ENCODE data around the gene SLC25A21.

The SLC25A21 gene

DNA sequence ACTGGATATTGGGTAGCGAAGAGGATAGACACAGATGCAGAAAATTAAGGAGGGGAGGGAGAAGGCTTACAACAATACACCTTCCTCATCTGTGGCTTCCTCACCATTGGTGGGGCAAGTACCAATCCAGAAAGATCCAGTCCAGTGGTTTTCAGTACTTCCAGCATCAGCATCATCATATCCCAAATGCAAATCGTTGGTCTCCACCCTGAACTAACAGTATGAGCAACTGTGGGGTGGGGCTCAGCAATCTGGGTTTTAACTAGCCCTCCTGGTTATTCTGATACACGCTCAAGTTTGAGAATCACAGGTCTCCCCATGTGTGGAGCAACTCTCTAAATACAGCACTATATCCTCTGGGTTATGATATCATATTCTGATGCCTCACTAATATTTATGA, 317.0 kb downstream of the SLC25A21 start:
- TF ChIP-seq, protein P1, sequence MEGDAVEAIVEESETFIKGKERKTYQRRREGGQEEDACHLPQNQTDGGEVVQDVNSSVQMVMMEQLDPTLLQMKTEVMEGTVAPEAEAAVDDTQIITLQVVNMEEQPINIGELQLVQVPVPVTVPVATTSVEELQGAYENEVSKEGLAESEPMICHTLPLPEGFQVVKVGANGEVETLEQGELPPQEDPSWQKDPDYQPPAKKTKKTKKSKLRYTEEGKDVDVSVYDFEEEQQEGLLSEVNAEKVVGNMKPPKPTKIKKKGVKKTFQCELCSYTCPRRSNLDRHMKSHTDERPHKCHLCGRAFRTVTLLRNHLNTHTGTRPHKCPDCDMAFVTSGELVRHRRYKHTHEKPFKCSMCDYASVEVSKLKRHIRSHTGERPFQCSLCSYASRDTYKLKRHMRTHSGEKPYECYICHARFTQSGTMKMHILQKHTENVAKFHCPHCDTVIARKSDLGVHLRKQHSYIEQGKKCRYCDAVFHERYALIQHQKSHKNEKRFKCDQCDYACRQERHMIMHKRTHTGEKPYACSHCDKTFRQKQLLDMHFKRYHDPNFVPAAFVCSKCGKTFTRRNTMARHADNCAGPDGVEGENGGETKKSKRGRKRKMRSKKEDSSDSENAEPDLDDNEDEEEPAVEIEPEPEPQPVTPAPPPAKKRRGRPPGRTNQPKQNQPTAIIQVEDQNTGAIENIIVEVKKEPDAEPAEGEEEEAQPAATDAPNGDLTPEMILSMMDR (IDR thresholded peaks at IDR 0.05; ENCODE audit: low read depth, low read length) = no peak

DNA sequence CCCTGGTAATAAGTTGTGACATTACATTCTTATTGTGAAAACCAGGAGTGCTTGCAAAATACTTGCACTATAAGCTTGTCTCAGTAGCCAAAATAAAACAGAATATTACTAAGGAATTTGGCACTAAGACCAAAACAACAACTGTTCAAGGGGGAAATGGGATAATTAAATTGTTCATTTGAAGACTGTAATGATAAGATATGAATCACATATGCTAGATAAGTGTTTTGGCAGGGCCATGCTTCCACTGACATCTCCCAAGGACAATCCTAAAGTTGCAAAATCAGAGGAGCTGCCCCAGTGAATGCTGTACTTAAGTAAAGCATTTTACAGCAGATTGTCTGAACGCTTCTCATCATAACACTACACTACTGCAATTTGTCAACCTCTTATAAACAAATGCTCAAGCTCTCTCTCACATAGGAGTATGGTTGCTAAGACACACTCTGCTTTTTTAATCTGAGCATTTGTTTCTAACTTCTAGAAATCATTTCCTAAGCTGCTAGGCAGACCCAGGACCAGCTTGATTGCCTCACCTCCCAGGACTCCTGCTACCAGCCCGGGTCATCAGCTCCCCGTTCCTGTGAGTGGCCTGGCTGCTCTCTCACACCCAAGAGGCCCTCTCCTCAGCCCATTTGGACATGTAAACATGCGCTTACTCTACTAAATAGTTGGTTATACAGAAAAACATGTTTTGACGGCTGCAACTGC, 319.3 kb downstream of the SLC25A21 start:
- DNase-seq (ENCODE audit: extremely low read depth, low read depth) = peak; percentile 84

More for the DNA sequence above, 317.0 kb downstream of the SLC25A21 start:
- no peak for DNase-seq (ENCODE audit: extremely low read depth, low read depth)

DNA sequence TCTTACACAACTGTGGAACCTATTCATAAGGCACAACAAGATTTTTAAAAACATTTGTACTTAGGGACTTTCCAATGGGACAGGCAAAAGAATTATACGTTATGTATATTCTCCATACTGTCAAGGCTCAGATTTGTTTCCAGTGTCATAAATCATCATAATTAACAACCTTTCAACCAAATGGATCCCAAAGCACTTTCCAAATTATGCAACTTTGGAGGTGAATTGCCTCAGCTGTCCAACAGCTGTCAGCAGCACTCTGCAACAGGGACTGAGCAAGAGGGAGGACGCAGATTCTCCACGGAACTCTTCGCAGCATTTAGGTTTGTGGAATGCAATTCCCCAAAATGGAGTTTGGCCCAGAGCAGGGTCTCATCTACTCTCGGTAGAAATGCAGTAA, 324.2 kb downstream of the SLC25A21 start:
- no peak for DNase-seq (ENCODE audit: extremely low read depth, low read depth)
- TF ChIP-seq, protein P1 (IDR thresholded peaks at IDR 0.05; ENCODE audit: low read depth, low read length) = no peak

More for the DNA sequence above, 319.3 kb downstream of the SLC25A21 start:
- TF ChIP-seq, protein P1 (IDR thresholded peaks at IDR 0.05; ENCODE audit: low read depth, low read length) = no peak

DNA sequence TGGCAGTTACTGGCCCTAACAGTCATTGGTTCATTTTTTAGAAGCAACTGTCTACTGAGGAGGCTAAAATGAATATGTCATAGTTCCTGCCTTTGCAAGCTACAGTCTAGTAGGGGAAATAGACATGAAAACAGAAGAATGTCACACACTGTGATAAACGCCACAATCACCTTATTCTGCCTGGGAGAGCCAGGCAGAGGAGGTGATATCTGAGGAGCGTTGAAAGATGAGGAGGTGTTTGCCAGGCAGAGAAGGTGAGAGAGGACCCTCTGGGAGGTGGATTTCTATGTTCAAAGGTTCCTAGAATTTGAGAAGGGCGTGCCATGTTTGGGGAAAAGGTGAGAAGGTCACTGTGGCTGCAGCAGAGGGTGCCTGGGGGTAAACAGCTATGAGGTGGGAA, 325.0 kb downstream of the SLC25A21 start:
- DNase-seq (ENCODE audit: extremely low read depth, low read depth) = no peak

DNA sequence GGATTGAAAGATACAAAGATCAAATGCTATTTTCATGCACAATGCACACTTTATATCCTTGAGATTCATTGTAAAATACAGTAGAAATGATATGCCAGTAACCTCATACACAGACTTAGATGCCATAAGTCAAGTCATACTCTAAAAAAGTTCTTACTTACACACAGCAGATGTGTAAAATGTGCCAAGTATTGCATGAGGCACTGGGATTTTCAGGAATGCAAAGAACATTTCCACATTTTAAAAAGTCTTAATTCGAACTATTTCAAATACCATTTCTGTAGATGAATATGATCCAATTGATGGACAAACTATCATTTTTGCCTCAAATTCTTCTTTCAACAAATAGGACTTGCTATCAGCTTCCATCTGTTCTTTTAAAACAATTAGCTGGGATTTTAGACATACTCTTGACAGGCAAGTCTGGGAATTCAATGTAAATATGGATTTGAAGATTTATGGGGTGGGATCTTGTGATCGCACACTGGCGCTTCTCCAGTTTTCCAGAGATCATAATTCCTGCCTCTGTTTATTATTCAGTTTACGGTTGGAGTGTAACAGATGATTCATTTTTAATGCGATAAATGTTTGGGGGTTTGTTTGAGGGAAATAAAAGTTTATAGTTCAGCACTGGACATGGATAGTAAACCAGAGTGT, 326.9 kb downstream of the SLC25A21 start:
- TF ChIP-seq, protein P1 (IDR thresholded peaks at IDR 0.05; ENCODE audit: low read depth, low read length) = no peak
- DNase-seq (ENCODE audit: extremely low read depth, low read depth) = peak; percentile 5

More for the DNA sequence above, 325.0 kb downstream of the SLC25A21 start:
- TF ChIP-seq, protein P1 (IDR thresholded peaks at IDR 0.05; ENCODE audit: low read depth, low read length) = no peak

DNA sequence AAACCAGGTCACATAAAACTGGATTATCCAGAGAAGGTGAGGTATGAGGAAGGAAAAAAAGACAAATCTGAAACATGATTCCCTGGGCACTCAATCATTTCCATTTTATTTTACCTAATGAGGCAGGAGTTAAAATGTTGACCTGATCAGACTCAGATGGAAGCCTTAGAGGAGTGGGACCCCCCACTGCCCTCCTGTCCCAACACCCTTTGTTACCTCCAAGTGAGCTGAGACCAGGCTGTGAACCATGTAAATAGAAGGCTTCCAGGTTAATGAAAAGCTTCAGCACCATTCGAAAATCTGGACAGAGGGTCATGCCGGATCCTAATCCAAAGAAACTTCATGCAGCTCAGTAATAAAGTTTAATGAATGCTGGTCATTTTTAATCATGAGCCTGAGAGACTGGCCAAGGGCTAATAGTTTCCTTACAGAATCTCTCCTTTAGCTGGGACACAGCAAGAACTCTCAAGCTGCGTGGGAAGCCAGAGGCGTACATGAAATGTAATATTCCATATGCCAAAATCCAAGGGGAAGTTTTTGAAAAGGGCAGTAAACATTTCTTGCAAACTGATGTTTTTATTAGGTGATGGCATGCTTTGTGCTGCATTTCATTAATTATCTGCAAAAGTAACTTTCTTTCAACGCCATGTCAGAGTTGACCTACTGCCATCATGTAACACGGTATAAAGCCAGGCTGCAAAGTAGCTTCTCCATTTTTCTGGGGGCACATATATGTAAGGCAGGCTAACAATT, 327.8 kb downstream of the SLC25A21 start:
- TF ChIP-seq, protein P1 (IDR thresholded peaks at IDR 0.05; ENCODE audit: low read depth, low read length) = no peak
- DNase-seq (ENCODE audit: extremely low read depth, low read depth) = no peak

DNA sequence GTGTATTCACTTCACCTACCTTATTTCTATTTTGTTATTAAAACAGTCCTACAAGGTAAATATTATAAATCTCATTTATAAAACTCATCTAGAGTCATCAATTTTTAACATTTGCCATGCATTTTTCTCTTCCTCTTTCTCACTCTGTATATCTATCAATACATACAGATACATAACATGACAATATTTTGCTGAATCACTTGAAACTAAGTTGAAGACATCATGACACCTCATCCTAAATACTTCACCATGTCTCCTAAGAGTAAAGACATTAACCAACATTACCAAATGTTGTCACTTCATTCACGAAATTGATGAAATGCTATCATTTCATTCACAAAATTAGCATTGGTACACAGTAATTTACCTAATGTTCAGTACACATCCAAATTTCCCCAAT, 329.0 kb downstream of the SLC25A21 start:
- DNase-seq (ENCODE audit: extremely low read depth, low read depth) = no peak
- TF ChIP-seq, protein P1 (IDR thresholded peaks at IDR 0.05; ENCODE audit: low read depth, low read length) = no peak

All from AG09319 (cell line).